Panc1 (cell line): Measurements from ENCODE around the gene PAGE2.

Source experiments
- POLR2AphosphoS5 ChIP-seq: IDR thresholded peaks from 2 replicates; pipeline ENCODE4 v1.6.1; 2012; ENCODE audit warnings: mild to moderate bottlenecking, low read depth, low read length, moderate library complexity
- TCF7L2 ChIP-seq: IDR thresholded peaks from 2 replicates; pipeline ENCODE4 v1.6.1; 2011; ENCODE audit warnings: mild to moderate bottlenecking, low read depth, low read length, inconsistent platforms
- TF ChIP-seq, protein P1 (sequence below): fragments of 450-650 bp; IDR thresholded peaks from 2 replicates; pipeline ENCODE4 v1.5.1; 2017; ENCODE audit warnings: mild to moderate bottlenecking
- TF ChIP-seq, protein P2 (sequence below), 2 experiments: IDR thresholded peaks; 2 replicates each; pipeline ENCODE4 v1.6.1; 2011 to 2012; ENCODE audit warnings: low read depth in 2 of 2, control low read depth in 1 of 2, low read length in 1 of 2, mild to moderate bottlenecking in 1 of 2, moderate library complexity in 1 of 2; ENCODE audit not compliant: insufficient read depth in 1 of 2

- TF ChIP-seq POLR2AphosphoS5 (no peak), TCF7L2 (no peak)
- TF ChIP-seq, protein P1, sequence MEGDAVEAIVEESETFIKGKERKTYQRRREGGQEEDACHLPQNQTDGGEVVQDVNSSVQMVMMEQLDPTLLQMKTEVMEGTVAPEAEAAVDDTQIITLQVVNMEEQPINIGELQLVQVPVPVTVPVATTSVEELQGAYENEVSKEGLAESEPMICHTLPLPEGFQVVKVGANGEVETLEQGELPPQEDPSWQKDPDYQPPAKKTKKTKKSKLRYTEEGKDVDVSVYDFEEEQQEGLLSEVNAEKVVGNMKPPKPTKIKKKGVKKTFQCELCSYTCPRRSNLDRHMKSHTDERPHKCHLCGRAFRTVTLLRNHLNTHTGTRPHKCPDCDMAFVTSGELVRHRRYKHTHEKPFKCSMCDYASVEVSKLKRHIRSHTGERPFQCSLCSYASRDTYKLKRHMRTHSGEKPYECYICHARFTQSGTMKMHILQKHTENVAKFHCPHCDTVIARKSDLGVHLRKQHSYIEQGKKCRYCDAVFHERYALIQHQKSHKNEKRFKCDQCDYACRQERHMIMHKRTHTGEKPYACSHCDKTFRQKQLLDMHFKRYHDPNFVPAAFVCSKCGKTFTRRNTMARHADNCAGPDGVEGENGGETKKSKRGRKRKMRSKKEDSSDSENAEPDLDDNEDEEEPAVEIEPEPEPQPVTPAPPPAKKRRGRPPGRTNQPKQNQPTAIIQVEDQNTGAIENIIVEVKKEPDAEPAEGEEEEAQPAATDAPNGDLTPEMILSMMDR, result no peak; the same call in 1 of the 2 replicates
- TF ChIP-seq, protein P2, sequence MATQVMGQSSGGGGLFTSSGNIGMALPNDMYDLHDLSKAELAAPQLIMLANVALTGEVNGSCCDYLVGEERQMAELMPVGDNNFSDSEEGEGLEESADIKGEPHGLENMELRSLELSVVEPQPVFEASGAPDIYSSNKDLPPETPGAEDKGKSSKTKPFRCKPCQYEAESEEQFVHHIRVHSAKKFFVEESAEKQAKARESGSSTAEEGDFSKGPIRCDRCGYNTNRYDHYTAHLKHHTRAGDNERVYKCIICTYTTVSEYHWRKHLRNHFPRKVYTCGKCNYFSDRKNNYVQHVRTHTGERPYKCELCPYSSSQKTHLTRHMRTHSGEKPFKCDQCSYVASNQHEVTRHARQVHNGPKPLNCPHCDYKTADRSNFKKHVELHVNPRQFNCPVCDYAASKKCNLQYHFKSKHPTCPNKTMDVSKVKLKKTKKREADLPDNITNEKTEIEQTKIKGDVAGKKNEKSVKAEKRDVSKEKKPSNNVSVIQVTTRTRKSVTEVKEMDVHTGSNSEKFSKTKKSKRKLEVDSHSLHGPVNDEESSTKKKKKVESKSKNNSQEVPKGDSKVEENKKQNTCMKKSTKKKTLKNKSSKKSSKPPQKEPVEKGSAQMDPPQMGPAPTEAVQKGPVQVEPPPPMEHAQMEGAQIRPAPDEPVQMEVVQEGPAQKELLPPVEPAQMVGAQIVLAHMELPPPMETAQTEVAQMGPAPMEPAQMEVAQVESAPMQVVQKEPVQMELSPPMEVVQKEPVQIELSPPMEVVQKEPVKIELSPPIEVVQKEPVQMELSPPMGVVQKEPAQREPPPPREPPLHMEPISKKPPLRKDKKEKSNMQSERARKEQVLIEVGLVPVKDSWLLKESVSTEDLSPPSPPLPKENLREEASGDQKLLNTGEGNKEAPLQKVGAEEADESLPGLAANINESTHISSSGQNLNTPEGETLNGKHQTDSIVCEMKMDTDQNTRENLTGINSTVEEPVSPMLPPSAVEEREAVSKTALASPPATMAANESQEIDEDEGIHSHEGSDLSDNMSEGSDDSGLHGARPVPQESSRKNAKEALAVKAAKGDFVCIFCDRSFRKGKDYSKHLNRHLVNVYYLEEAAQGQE (IDR thresholded peaks at IDR 0.05; ENCODE audit: insufficient read depth in 1 of 2, low read depth in 2 of 2, low read length in 1 of 2), result no peak
Measured at GRCh38 chrX:55056820-55057674, 31.8 kb upstream of the PAGE2 start.
